Effector memory CD4-positive, alpha-beta T cell (primary cell): ENCODE results near the gene PRRT1B.
"Not testable (repeated sequence)": the region's sequence is repeated elsewhere in the genome, so short reads cannot be mapped to it uniquely, and the experiment has no call there.

ENCODE experiments used
- DNase-seq, 3 donors: peaks; one replicate each; pipeline ENCODE4 v3.0.0-alpha.2; 2020
- H3K27ac ChIP-seq: 2 replicates; pipeline ENCODE4 v1.7.0; 2013; ENCODE audit warnings: mild to moderate bottlenecking, low read length, moderate library complexity; ENCODE audit not compliant: insufficient read depth, poor library complexity, severe bottlenecking
- H3K27me3 ChIP-seq: replicated peaks from 2 replicates; pipeline ENCODE4 v1.7.0; 2013; ENCODE audit warnings: mild to moderate bottlenecking, low read length; ENCODE audit not compliant: insufficient read depth, control insufficient read depth, poor library complexity, severe bottlenecking
- H3K36me3 ChIP-seq: 2 replicates; pipeline ENCODE4 v1.7.0; 2013; ENCODE audit warnings: mild to moderate bottlenecking, low read length, moderate library complexity; ENCODE audit not compliant: control insufficient read depth, insufficient read depth
- H3K4me1 ChIP-seq: 2 replicates; pipeline ENCODE4 v1.7.0; 2013; ENCODE audit warnings: low read length, mild to moderate bottlenecking; ENCODE audit not compliant: control insufficient read depth, insufficient read depth, poor library complexity, severe bottlenecking
- H3K4me3 ChIP-seq: 2 replicates; pipeline ENCODE4 v1.7.0; 2013; ENCODE audit warnings: low read length, low read depth, mild to moderate bottlenecking; ENCODE audit not compliant: insufficient read depth, poor library complexity, severe bottlenecking
- H3K9me3 ChIP-seq: 2 replicates; pipeline ENCODE4 v1.7.0; 2013; ENCODE audit warnings: mild to moderate bottlenecking, low read length, moderate library complexity; ENCODE audit not compliant: control insufficient read depth

PRRT1B gene

DNA sequence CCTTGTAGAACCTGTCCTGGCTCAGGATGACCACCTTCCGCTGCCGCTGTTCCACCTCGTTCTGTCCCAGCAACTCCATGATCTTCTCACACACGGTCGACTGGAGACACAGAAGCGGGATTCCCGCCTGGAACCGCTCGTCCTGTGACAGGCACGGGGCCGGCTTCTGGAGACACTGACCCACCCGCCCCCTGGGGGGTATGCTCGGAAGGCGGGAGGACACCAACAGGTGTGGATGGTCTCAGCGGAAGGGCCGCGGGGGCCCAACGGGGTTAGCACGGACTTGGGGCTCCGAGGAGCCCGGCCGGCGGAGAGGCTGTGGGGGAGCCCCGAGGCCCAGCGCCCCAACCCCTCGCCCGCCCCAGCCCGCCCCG, 14.8 kb upstream of the PRRT1B start:
- Histone ChIP-seq H3K36me3 (peaks cover 38% of the 10 kb centered on the region), H3K4me1 (peaks cover 35% of the 10 kb centered on the region), H3K27ac (peak overlapping the region; percentile 67), H3K27me3 (no peaks in the 10 kb centered on the region), H3K9me3 (no peaks in the 10 kb centered on the region), H3K4me3 (peak overlapping the region; percentile 80)
- DNase-seq, result peak in 1 of 3 donors; percentile 4

DNA sequence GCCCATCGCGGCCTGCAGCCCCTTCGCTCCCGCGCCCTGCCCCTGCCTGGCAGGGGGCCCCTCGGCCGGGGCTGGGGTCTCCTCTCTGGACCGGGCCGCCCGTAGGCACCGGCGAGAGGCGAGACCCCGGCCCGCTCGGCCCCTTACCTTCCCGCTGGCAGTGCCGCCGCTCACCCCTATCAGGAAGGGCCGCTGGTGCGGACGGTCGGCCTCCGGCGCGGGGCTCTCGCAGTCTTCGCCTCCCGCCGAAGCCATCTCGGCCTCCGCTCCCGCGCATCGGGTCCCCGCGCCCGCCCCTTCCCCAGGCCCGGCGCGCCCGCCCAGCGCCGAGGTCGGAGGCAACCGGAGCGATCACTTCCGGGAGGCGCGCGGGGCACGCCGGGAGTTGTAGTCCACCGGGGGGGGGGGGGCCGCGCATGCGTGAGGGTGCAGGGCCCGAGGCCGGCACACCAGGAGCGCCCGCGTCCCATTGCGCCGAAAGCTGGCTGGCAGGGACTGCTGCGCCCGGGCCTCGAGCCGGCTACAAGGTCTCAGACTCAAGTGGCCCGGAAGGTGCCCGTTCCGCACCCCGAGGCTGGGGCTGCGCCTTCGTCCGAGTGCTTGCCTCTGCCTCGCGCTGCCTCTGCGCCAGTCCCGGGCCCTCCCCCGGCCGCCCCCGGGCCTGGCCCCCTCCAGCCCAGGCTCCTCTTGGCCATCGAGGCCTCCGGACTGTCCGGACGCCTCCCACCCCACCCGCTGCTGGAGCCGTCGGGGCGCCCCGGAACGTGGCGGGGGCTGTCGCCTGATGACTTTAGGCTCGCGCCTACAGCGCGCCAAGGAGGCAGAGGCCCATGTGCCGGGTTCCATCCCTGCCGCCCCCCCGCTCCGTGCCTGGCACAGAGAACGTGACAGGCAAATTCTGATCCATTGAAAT, 14.1 kb upstream of the PRRT1B start, which contains the start of gene UCK1:
Gene UCK1, minus strand, starts transcription at position 344 of the 913 bp plus-strand sequence. Its CDS starts 89 bp downstream, at position 255.
- Histone ChIP-seq H3K4me3 (peak within 1 kb of the TSS; percentile 80), H3K36me3 (peaks cover 32% of the 10 kb centered on the region), H3K4me1 (peaks cover 37% of the 10 kb centered on the region), H3K9me3 (no peaks in the 10 kb centered on the region), H3K27ac (peak within 1 kb of the TSS; percentile 67), H3K27me3 (no peaks in the 10 kb centered on the region)
- DNase-seq, result peak; percentile 60 to 72 (median 60)

DNA sequence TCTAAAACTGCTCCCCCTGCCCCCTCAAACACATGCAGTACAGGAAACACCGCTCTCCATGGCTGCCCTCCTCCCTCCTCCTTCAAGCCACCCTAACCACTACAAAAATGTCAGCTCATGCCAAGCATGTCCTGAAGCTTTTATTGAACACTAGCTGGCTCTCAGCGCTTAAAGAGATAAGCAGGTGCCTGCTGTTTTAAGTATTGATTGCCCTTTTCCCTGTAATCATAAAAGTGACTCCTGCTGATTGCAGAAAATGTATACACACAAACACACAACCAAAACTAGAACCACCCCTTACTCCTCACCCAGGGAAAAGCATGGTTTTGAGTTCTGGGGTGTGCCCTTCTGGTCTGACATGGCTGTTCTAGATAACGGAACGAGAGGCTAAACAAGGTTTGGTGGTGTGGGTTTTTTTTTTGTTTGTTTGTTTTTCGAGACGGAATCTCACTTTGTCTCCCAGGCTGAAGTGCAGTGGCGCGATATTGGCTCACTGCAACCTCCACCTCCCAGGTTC, 10.5 kb upstream of the PRRT1B start:
- no peaks in the 10 kb centered on the region for H3K27me3 ChIP-seq
- no peak overlapping the region for H3K27ac ChIP-seq
- no peak for DNase-seq
- no peak overlapping the region for H3K4me3 ChIP-seq
- peaks cover 2% of the 10 kb centered on the region for H3K36me3 ChIP-seq
- no peaks in the 10 kb centered on the region for H3K9me3 ChIP-seq
- peaks cover 41% of the 10 kb centered on the region for H3K4me1 ChIP-seq

DNA sequence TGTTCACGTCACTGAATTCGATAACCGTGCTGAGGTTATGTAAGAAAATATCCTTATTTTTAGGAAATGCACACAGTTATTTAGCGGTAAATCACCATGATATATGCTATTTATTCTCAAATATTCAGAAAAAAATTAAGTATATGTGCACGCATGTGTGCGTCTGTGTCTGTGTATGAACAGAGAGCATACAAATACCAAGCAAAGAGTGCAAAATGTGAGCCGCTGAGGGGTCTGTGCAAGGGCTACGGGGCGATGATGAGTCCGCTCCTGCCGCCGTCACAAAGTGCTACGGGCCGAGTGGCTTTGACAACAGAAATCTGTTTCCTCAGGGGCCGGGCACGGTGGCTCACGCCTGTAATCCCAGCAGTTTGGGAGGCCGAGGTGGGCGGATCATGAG, 7.4 kb upstream of the PRRT1B start:
- no peaks in the 10 kb centered on the region for H3K9me3 ChIP-seq
- H3K36me3 ChIP-seq, result no peaks in the 10 kb centered on the region
- no peak for DNase-seq
- H3K4me3 ChIP-seq, result no peak overlapping the region
- H3K27me3 ChIP-seq, result no peaks in the 10 kb centered on the region
- H3K27ac ChIP-seq, result no peak overlapping the region
- H3K4me1 ChIP-seq, result peaks cover 29% of the 10 kb centered on the region

DNA sequence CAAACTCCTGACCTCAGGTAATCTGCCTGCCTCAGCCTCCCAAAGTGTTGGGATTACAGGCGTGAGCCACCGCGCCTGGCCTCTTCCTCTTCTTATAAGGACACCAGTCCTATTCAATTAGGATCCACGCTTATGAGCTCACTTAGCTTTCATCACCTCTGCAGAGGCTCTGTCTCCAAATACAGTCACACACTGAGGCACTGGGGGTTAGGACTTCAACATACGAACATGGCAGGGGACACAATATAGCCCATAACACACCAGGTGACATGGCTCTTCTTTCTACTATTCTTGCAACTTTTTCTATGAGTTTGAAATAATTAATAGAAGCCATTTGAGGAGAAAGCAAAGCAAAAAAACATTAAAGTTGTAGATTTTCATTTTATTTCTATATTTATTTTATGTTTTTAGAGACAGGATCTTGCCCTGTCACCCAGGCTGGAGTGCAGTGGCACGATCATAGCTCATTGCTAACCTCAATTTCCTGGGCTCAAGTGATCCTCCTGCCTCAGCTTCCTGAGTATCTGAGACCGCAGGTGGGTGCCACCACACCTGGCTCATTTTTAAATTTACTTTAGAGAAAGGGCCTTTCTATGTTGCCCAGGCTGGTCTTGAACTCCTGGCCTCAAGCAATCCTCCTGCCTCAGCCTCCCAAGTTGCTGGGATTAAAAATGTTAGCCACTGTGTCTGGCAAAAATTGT, 6.0 kb upstream of the PRRT1B start:
- Histone ChIP-seq H3K36me3 (no peaks in the 10 kb centered on the region), H3K27ac (no peak overlapping the region), H3K4me1 (peaks cover 26% of the 10 kb centered on the region), H3K27me3 (no peaks in the 10 kb centered on the region), H3K9me3 (peaks cover 5% of the 10 kb centered on the region), H3K4me3 (no peak overlapping the region)
- no peak for DNase-seq

DNA sequence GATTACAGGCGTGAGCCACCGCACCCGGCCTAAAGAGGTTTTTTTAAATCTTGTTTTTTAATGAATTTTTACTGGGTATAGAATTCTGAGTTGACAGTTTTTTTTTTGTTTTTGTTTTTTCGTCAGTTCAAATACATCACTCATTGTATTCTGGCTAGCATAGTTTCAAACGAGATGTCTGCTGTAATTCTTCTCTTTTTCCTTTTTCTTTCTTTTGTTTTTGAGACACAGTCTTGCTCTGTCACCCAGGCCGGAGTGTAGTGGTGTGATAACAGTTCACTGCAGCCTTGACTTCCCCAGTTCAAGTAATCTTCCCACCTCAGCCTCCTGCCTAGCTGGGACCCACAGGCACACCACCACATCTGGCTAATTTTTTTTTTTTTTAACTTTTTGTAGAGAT, 2.2 kb upstream of the PRRT1B start:
- Histone ChIP-seq H3K27ac (no peak overlapping the region), H3K9me3 (peaks cover 5% of the 10 kb centered on the region), H3K27me3 (peaks cover 17% of the 10 kb centered on the region), H3K36me3 (no peaks in the 10 kb centered on the region), H3K4me3 (no peak overlapping the region), H3K4me1 (peaks cover 25% of the 10 kb centered on the region)
- DNase-seq, result no peak

DNA sequence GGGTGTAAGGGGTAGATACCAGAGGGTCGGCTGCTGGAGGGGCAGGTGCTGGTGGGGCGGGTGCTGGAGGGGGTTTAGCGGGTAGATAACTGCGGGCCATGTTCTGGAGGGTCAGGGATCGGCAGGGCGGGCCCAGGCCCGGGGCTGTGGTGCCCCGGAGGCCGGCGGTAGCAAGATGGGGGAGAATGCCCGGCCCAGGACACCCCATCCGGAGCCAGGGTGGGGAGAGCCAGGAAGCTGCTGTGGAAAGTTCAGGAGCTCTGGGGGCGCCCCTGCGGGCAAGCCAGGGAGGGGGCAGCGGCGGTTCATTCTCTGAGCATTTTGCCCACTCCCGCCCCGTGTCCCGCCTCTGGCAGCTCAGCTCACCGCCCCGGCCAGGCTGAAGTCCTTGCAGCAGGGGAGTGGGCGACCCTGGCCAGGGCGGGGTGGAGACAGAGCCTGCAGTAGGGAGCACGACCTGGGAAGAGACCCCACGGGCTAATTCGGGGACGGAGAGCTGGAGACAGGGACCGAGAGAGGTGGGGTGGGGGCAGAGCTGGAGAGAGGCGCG, 538 bp downstream of the PRRT1B start:
- Histone ChIP-seq H3K27me3 (peaks cover 17% of the 10 kb centered on the region), H3K4me3 (peak overlapping the region; percentile 50)

DNA sequence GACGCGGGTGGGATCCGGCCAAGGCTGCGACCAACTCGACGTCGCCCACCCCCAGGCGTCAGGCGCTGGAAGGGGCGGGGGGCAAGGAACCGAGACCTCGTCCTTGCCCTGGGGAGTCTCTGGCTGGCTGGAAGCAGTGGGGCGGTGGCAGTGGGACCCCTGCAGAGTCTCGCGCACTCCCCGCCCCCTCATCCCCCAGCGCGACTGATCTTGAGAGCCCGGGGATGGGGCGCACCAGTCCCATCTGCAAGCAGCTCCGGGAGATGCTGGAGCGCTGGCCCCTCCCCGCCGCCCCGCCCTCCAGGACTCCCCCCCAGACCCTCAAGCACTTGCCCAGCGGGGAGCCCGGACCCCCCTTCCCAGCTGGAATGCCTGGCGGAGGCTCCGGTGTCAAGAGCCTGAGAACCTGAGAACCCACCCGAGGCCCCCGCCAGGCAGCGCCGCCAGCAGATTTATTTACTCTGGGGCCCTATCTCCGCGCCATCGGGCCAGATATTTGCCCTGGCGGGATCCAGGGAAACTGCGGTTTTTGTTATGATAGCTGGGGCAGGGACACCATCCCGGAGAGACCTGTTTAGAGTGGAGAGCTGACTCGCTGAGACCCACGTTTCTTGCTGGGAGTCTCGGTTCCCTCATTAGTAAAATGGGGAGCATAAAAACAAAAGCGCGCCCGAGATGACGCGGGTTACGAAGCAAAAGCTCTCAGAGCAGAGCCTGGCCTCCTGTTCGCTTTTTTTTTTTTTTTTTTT, 1.2 kb downstream of the PRRT1B start:
- Histone ChIP-seq H3K36me3 (no peaks in the 10 kb centered on the region), H3K4me1 (peaks cover 11% of the 10 kb centered on the region), H3K27ac (no peak overlapping the region), H3K4me3 (peak overlapping the region; percentile 50), H3K9me3 (peaks cover 5% of the 10 kb centered on the region), H3K27me3 (peaks cover 17% of the 10 kb centered on the region)
- DNase-seq, result no peak

More for the DNA sequence above, 538 bp downstream of the PRRT1B start:
- no peak for DNase-seq
- no peak overlapping the region for H3K27ac ChIP-seq
- H3K36me3 ChIP-seq, result no peaks in the 10 kb centered on the region
- peaks cover 11% of the 10 kb centered on the region for H3K4me1 ChIP-seq
- peaks cover 5% of the 10 kb centered on the region for H3K9me3 ChIP-seq

DNA sequence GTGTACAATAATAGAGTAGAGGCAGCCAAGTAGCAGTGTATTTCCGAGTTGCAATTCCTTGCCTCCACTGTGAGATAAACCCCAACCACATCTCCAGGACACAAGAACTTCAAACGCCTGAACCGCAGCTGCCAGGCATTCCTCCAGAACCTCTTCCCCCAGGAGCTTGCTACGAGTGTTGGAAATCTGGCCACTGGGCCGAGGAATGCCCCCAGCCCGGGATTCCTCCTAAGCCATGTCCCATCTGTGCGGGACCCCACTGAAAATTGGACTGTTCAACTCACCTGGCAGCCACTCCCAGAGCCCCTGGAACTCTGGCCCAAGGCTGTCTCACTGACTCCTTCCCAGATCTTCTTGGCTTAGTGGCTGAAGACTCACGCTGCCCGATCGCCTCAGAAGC, 3.9 kb downstream of the PRRT1B start:
- H3K9me3 ChIP-seq, H3K27ac ChIP-seq, DNase-seq, H3K36me3 ChIP-seq, H3K4me3 ChIP-seq: not testable (repeated sequence)
- peaks cover 11% of the 10 kb centered on the region for H3K4me1 ChIP-seq
- peaks cover 25% of the 10 kb centered on the region for H3K27me3 ChIP-seq
